ENCODE results near the gene CHST11.

CHST11 gene

GRCh38 chr12:104703372-104703771 lies 246.6 kb downstream of the CHST11 start:
- no peak for TF ChIP-seq ZFP37 (tag by site-specific recombination; IDR thresholded peaks at IDR 0.05)
- TF ChIP-seq ZFHX2 (tag by site-specific recombination; conservative IDR thresholded peaks at IDR 0.05), result 0 out of 2 replicates have a peak, but pooled peaks have one; percentile 23
- no peak for TF ChIP-seq ZNF2 (tag by site-specific recombination; IDR thresholded peaks at IDR 0.05)
- TF ChIP-seq ZNF624 (tag by site-specific recombination; IDR thresholded peaks at IDR 0.05), result no peak
- TF ChIP-seq EGR2 (tag by site-specific recombination; IDR thresholded peaks at IDR 0.05; ENCODE audit: low read depth), result peak; percentile 48; the same call in 1 of the 2 replicates
- no peak for TF ChIP-seq ZNF558 (tag by site-specific recombination; IDR thresholded peaks at IDR 0.05)
- no peak for TF ChIP-seq ZNF623 (tag by site-specific recombination; IDR thresholded peaks at IDR 0.05)
- no peak overlapping the region for H3K4me3 ChIP-seq (ENCODE audit: low read depth, low read length)
- CTCF ChIA-PET, result interaction anchor here (0.7 to 1.6 kb wide), 2 partner anchors 242 to 322 kb away, joined by 3 to 6 read pairs; no protein-coding TSS in a partner anchor
- H3K27ac ChIP-seq (ENCODE audit: extremely low read depth, low read depth, low read length), result no peak overlapping the region
- no peaks in the 10 kb centered on the region for H3K36me3 ChIP-seq (ENCODE audit: control insufficient read depth in 2 of 2, insufficient read depth in 1 of 2, low read length in 2 of 2)
- POLR2A ChIA-PET, result no interaction called here
- H3K4me1 ChIP-seq (ENCODE audit: control insufficient read depth, insufficient read depth, low read length), result no peaks in the 10 kb centered on the region
- no peaks in the 10 kb centered on the region for H3K9me3 ChIP-seq (ENCODE audit: control insufficient read depth, insufficient read depth, low read depth, low read length)

GRCh38 chr12:104704224-104704779 lies 247.6 kb downstream of the CHST11 start:
- H3K36me3 ChIP-seq (ENCODE audit: control insufficient read depth in 2 of 2, insufficient read depth in 1 of 2, low read length in 2 of 2), result no peaks in the 10 kb centered on the region
- CTCF ChIA-PET, result no interaction called here
- no peak overlapping the region for H3K4me3 ChIP-seq (ENCODE audit: low read depth, low read length)
- no peaks in the 10 kb centered on the region for H3K4me1 ChIP-seq (ENCODE audit: control insufficient read depth, insufficient read depth, low read length)
- H3K27ac ChIP-seq (ENCODE audit: extremely low read depth, low read depth, low read length), result no peak overlapping the region
- POLR2A ChIA-PET, result no interaction called here
- TF ChIP-seq SETDB1 (IDR thresholded peaks at IDR 0.05; ENCODE audit: insufficient read length, low read length) (no peak), ZNF692 (tag by site-specific recombination; IDR thresholded peaks at IDR 0.05) (no peak), ZNF777 (tag by site-specific recombination; IDR thresholded peaks at IDR 0.05; ENCODE audit: borderline replicate concordance) (no peak), ZNF404 (tag by site-specific recombination; IDR thresholded peaks at IDR 0.05) (no peak), ZNF664 (tag by site-specific recombination; IDR thresholded peaks at IDR 0.05) (no peak)
- H3K9me3 ChIP-seq (ENCODE audit: control insufficient read depth, insufficient read depth, low read depth, low read length), result no peaks in the 10 kb centered on the region

GRCh38 chr12:104707194-104707593 lies 250.4 kb downstream of the CHST11 start:
- no peak overlapping the region for H3K27ac ChIP-seq (ENCODE audit: extremely low read depth, low read depth, low read length)
- no peak overlapping the region for H3K4me3 ChIP-seq (ENCODE audit: low read depth, low read length)
- no peaks in the 10 kb centered on the region for H3K36me3 ChIP-seq (ENCODE audit: control insufficient read depth in 2 of 2, insufficient read depth in 1 of 2, low read length in 2 of 2)
- POLR2A ChIA-PET, result no interaction called here
- CTCF ChIA-PET, result interaction anchor here (0.6 to 0.7 kb wide), 2 partner anchors 268 to 300 kb away, joined by 3 to 4 read pairs; no protein-coding TSS in a partner anchor
- no peaks in the 10 kb centered on the region for H3K9me3 ChIP-seq (ENCODE audit: control insufficient read depth, insufficient read depth, low read depth, low read length)
- no peaks in the 10 kb centered on the region for H3K4me1 ChIP-seq (ENCODE audit: control insufficient read depth, insufficient read depth, low read length)
- no peak for TF ChIP-seq OSR2 (tag by site-specific recombination; IDR thresholded peaks at IDR 0.05)
- TF ChIP-seq GFI1B (tag by site-specific recombination; IDR thresholded peaks at IDR 0.05), result no peak
- TF ChIP-seq MEIS1 (CRISPR knock-in tag; IDR thresholded peaks at IDR 0.05; ENCODE audit: borderline replicate concordance), result no peak
- TF ChIP-seq ZNF610 (tag by site-specific recombination; IDR thresholded peaks at IDR 0.05; ENCODE audit: borderline replicate concordance), result no peak
- no peak for TF ChIP-seq SCRT2 (tag by site-specific recombination; IDR thresholded peaks at IDR 0.05)
- no peak for TF ChIP-seq ZNF26 (tag by site-specific recombination; IDR thresholded peaks at IDR 0.05)
- no peak for TF ChIP-seq ZNF776 (tag by site-specific recombination; IDR thresholded peaks at IDR 0.05; ENCODE audit: borderline replicate concordance)
- no peak for TF ChIP-seq ZNF629 (tag by site-specific recombination; IDR thresholded peaks at IDR 0.05)
- no peak for TF ChIP-seq ZNF354C (tag by site-specific recombination; IDR thresholded peaks at IDR 0.05; ENCODE audit: borderline replicate concordance, low read depth)
- TF ChIP-seq ZNF302 (tag by site-specific recombination; IDR thresholded peaks at IDR 0.05; ENCODE audit: low read depth), result no peak
- TF ChIP-seq KLF7 (tag by site-specific recombination; IDR thresholded peaks at IDR 0.05; ENCODE audit: borderline replicate concordance), result no peak
- no peak for TF ChIP-seq SCRT1 (tag by site-specific recombination; IDR thresholded peaks at IDR 0.05; ENCODE audit: borderline replicate concordance)
- no peak for TF ChIP-seq ZNF140 (tag by site-specific recombination; IDR thresholded peaks at IDR 0.05)
- TF ChIP-seq ZNF292 (tag by site-specific recombination; IDR thresholded peaks at IDR 0.05; ENCODE audit: borderline replicate concordance, low read depth), result no peak
- no peak for TF ChIP-seq ATF2 (tag by site-specific recombination; IDR thresholded peaks at IDR 0.05; ENCODE audit: low read depth)
- TF ChIP-seq FEZF1 (tag by site-specific recombination; IDR thresholded peaks at IDR 0.05), result no peak

Data from HEK293 (cell line).